Measurements from ENCODE around the gene CCDC57.
"Not testable (repeated sequence)": the region's sequence is repeated elsewhere in the genome, so short reads cannot be mapped to it uniquely, and the experiment has no call there.

The CCDC57 gene

DNA sequence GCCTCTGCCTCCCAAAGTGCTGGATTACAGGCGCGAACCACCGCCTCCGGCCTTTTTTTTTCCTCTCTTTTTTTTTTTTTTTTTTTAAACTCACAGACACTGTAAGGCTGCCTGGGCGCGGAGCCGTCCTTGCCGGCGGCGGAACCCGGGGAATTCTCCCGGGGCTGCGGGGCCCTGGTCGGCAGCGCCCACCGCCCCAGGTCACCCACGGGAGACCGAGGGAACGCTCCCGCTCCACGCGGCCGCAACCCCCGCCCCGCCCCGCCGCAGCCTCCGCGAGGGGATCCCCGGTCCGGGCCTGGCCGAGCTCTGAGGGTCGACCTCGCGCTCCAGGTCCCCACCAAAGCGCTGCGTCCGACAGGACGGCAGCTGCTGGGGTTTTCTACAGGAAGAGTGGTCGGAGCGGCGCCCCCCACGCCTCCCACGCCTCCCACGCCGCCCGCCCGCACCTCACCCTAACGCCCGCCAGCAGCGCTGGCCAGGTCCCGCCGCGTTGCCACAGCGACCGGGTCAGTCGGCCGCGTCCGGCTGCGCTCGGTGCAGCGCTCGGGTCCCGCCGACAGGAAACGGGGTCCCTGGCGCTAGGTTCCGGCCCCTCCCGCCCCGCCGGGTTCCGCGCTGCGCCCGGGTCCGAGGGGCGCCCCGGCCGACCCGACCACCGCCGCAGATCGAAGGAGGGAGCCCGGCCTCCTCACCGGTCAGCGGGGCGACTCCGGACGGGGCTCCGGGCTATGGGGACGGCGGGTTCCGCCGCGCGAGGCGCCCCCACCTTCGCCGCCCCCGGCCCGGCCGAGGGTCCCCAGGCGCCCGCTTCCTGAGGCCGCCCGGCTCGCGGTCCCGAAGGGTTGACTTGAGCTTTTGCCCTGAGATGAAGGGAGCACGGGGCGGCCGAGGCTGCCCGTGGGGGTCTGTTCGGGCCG is at the start of gene CCDC57:
Gene CCDC57, minus strand, starts transcription at position 512 of the 920 bp plus-strand sequence. CDS start 10,898 bp downstream, outside the sequence.
- no peaks in the 10 kb centered on the region for H3K36me3 ChIP-seq (ENCODE audit: control insufficient read depth in 2 of 2, insufficient read depth in 2 of 2, low read length in 2 of 2)
- H3K27ac ChIP-seq (ENCODE audit: low read length) = no peak within 1 kb of the TSS
- peaks cover 19% of the 10 kb centered on the region for H3K4me1 ChIP-seq (ENCODE audit: control insufficient read depth, insufficient read depth, low read length)
- peak within 1 kb of the TSS; percentile 76 to 81 for H3K9ac ChIP-seq (ENCODE audit: low read length in 2 of 2)
- no peaks in the 10 kb centered on the region for H3K27me3 ChIP-seq (ENCODE audit: control insufficient read depth in 1 of 2, insufficient read depth in 2 of 2, low read length in 2 of 2)
- no peaks in the 10 kb centered on the region for H3K9me3 ChIP-seq (ENCODE audit: control insufficient read depth in 2 of 2, low read length in 2 of 2)
- peak within 1 kb of the TSS; percentile 61 to 81 for H3K4me3 ChIP-seq (ENCODE audit: low read length in 2 of 2)

- Histone ChIP-seq H3K9ac (ENCODE audit: low read length in 2 of 2) (no peak overlapping the region), H3K36me3 (ENCODE audit: control insufficient read depth in 2 of 2, insufficient read depth in 2 of 2, low read length in 2 of 2) (peaks cover 69 to 74% of the 10 kb centered on the region in 2 donors), H3K4me3 (ENCODE audit: low read length in 2 of 2) (no peak overlapping the region)
These were observed 49.7 kb upstream of the CCDC57 start for GRCh38 chr17:82262344-82262743.

DNA sequence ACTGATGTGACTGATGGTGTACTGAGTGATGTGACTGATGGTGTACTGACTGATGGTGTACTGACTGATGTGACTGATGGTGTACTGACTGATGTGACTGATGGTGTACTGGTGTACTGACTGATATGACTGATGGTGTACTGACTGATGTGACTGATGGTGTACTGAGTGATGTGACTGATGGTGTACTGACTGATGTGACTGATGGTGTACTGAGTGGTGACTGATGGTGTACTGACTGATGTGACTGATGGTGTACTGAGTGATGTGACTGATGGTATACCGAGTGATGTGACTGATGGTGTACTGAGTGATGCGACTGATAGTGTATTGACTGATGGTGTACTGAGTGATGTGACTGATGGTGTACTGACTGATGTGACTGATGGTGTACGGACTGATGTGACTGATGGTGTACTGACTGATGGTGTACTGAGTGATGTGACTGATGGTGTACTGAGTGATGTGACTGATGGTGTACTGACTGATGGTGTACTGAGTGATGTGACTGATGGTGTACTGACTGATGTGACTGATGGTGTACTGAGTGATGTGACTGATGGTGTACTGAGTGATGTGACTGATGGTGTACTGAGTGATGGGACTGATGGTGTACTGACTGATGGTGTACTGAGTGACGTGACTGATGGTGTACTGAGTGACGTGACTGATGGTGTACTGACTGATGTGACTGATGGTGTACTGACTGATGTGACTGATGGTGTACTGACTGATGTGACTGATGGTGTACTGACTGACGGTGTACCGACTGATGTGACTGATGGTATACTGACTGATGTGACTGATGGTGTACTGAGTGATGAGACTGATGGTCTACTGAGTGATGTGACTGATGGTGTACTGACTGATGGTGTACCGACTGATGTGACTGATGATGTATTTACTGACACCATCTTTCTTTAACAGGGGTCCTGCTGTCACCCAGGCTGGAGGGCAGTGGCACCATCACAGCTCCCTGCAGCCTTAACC is 47.6 kb upstream of the CCDC57 start:
- not testable (repeated sequence) for H3K27ac ChIP-seq (ENCODE audit: low read length); H3K27me3 ChIP-seq (ENCODE audit: control insufficient read depth in 1 of 2, insufficient read depth in 2 of 2, low read length in 2 of 2); H3K4me1 ChIP-seq (ENCODE audit: control insufficient read depth, insufficient read depth, low read length); H3K9ac ChIP-seq (ENCODE audit: low read length in 2 of 2); H3K4me3 ChIP-seq (ENCODE audit: low read length in 2 of 2); H3K9me3 ChIP-seq (ENCODE audit: control insufficient read depth in 2 of 2, low read length in 2 of 2)
- peaks cover 67 to 71% of the 10 kb centered on the region in 2 donors for H3K36me3 ChIP-seq (ENCODE audit: control insufficient read depth in 2 of 2, insufficient read depth in 2 of 2, low read length in 2 of 2)

More at GRCh38 chr17:82262344-82262743, 49.7 kb upstream of the CCDC57 start:
- H3K27me3 ChIP-seq (ENCODE audit: control insufficient read depth in 1 of 2, insufficient read depth in 2 of 2, low read length in 2 of 2) = no peaks in the 10 kb centered on the region
- H3K4me1 ChIP-seq (ENCODE audit: control insufficient read depth, insufficient read depth, low read length) = peaks cover 16% of the 10 kb centered on the region
- no peak overlapping the region for H3K27ac ChIP-seq (ENCODE audit: low read length)
- no peaks in the 10 kb centered on the region for H3K9me3 ChIP-seq (ENCODE audit: control insufficient read depth in 2 of 2, low read length in 2 of 2)

- Histone ChIP-seq H3K4me3 (ENCODE audit: low read length in 2 of 2) (no peak overlapping the region), H3K27ac (ENCODE audit: low read length) (no peak overlapping the region), H3K9me3 (ENCODE audit: control insufficient read depth in 2 of 2, low read length in 2 of 2) (no peaks in the 10 kb centered on the region), H3K36me3 (ENCODE audit: control insufficient read depth in 2 of 2, insufficient read depth in 2 of 2, low read length in 2 of 2) (peaks cover 57 to 60% of the 10 kb centered on the region in 2 donors), H3K9ac (ENCODE audit: low read length in 2 of 2) (no peak overlapping the region), H3K4me1 (ENCODE audit: control insufficient read depth, insufficient read depth, low read length) (peaks cover 4% of the 10 kb centered on the region), H3K27me3 (ENCODE audit: control insufficient read depth in 1 of 2, insufficient read depth in 2 of 2, low read length in 2 of 2) (no peaks in the 10 kb centered on the region)
These were observed 45.9 kb upstream of the CCDC57 start for GRCh38 chr17:82258555-82258954.

DNA sequence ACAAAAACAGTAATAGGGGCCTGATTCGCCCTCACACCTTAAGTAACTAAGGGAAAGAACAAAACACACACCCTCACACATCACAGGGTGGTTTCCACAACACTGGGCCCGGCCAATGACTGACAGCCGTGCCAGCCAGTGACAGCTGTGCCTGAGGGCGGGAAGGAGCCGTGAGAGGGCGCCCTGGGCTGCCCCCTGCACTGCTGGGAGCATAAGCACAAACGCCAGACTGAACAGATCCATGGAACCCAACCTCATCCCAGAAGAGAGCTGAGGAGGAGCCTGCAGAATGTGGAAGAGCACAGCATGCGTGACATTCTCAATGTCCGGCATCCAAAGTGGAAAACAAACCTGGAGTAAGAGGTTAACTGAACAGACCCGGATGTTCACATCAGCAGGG is 44.8 kb upstream of the CCDC57 start:
- H3K27ac ChIP-seq (ENCODE audit: low read length) = peak overlapping the region; percentile 24
- no peaks in the 10 kb centered on the region for H3K27me3 ChIP-seq (ENCODE audit: control insufficient read depth in 1 of 2, insufficient read depth in 2 of 2, low read length in 2 of 2)
- H3K4me3 ChIP-seq (ENCODE audit: low read length in 2 of 2) = no peak overlapping the region
- no peak overlapping the region for H3K9ac ChIP-seq (ENCODE audit: low read length in 2 of 2)
- H3K36me3 ChIP-seq (ENCODE audit: control insufficient read depth in 2 of 2, insufficient read depth in 2 of 2, low read length in 2 of 2) = peaks cover 62 to 63% of the 10 kb centered on the region in 2 donors
- no peaks in the 10 kb centered on the region for H3K9me3 ChIP-seq (ENCODE audit: control insufficient read depth in 2 of 2, low read length in 2 of 2)
- peaks cover 3% of the 10 kb centered on the region for H3K4me1 ChIP-seq (ENCODE audit: control insufficient read depth, insufficient read depth, low read length)

DNA sequence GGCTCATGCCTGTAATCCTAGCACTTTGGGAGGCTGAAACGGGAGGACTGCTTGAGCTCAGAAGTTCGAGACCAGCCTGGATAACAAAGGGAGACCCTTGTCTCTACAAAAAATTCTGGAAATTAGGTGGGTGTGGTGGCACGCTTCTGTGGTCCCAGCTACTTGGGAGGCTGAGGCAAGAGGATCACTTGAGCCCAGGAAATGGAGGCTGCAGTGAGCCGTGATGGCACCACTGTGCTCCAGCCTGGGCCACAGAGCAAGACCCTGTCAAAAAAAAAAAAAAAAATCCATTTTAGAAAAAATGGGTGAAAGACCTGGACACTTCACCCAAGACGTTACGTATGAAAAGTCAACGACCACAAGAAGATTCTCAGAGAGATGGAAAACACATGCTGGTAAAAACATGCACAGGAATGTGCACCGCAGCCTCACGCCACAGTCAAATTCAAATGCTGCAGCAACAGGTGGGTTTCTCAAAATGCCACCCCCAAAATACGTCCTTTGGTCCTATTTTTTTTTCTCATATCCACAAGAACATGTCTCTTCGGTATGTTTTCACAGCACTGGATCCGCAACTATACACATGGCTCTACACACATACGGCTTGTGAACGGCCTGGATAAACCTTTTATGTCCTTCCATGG is 43.7 kb upstream of the CCDC57 start:
- no peak overlapping the region for H3K4me3 ChIP-seq (ENCODE audit: low read length in 2 of 2)
- no peaks in the 10 kb centered on the region for H3K27me3 ChIP-seq (ENCODE audit: control insufficient read depth in 1 of 2, insufficient read depth in 2 of 2, low read length in 2 of 2)
- H3K9me3 ChIP-seq (ENCODE audit: control insufficient read depth in 2 of 2, low read length in 2 of 2) = no peaks in the 10 kb centered on the region
- H3K9ac ChIP-seq (ENCODE audit: low read length in 2 of 2) = no peak overlapping the region
- no peak overlapping the region for H3K27ac ChIP-seq (ENCODE audit: low read length)
- peaks cover 62 to 64% of the 10 kb centered on the region in 2 donors for H3K36me3 ChIP-seq (ENCODE audit: control insufficient read depth in 2 of 2, insufficient read depth in 2 of 2, low read length in 2 of 2)
- peaks cover 3% of the 10 kb centered on the region for H3K4me1 ChIP-seq (ENCODE audit: control insufficient read depth, insufficient read depth, low read length)

DNA sequence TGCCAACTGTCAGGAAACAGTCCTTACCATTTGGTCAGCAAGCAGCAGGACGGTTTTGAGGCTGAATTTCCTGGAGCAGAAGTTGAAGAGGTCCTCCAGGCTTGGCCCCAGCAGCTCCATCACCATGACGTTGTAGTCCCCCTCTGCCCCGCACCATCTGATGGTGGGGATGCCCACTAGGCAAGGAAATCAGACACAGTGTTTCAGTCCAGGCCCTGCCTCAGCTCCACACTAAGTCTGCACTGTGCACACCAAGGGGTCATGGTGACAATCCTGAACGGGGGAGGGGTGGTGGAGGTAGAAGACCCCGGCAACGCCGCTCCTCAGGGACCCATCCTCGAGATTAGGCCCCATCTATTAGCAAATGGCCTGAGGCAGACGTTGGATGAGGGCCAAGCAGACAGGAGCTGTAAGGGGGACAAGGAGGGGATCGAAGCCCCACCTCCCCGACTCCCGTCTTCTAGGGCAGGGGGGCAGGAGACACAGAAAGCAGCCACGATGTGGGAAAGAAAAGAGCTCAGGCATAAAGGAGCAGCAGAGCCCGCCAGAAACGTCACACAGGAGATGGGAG is 42.8 kb upstream of the CCDC57 start:
- Histone ChIP-seq H3K9me3 (ENCODE audit: control insufficient read depth in 2 of 2, low read length in 2 of 2) (no peaks in the 10 kb centered on the region), H3K27ac (ENCODE audit: low read length) (no peak overlapping the region), H3K27me3 (ENCODE audit: control insufficient read depth in 1 of 2, insufficient read depth in 2 of 2, low read length in 2 of 2) (no peaks in the 10 kb centered on the region), H3K4me1 (ENCODE audit: control insufficient read depth, insufficient read depth, low read length) (peaks cover 5% of the 10 kb centered on the region), H3K4me3 (ENCODE audit: low read length in 2 of 2) (no peak overlapping the region), H3K9ac (ENCODE audit: low read length in 2 of 2) (no peak overlapping the region), H3K36me3 (ENCODE audit: control insufficient read depth in 2 of 2, insufficient read depth in 2 of 2, low read length in 2 of 2) (peaks cover 62 to 64% of the 10 kb centered on the region in 2 donors)

- not testable (repeated sequence) for H3K9ac ChIP-seq (ENCODE audit: low read length in 2 of 2); H3K4me1 ChIP-seq (ENCODE audit: control insufficient read depth, insufficient read depth, low read length)
- peaks cover 61 to 64% of the 10 kb centered on the region in 2 donors for H3K36me3 ChIP-seq (ENCODE audit: control insufficient read depth in 2 of 2, insufficient read depth in 2 of 2, low read length in 2 of 2)
These were observed 42.1 kb upstream of the CCDC57 start for GRCh38 chr17:82254746-82255145.

GRCh38 chr17:82254096-82254495 is 41.5 kb upstream of the CCDC57 start:
- not testable (repeated sequence) for H3K27ac ChIP-seq (ENCODE audit: low read length); H3K9ac ChIP-seq (ENCODE audit: low read length in 2 of 2); H3K9me3 ChIP-seq (ENCODE audit: control insufficient read depth in 2 of 2, low read length in 2 of 2); H3K4me3 ChIP-seq (ENCODE audit: low read length in 2 of 2); H3K27me3 ChIP-seq (ENCODE audit: control insufficient read depth in 1 of 2, insufficient read depth in 2 of 2, low read length in 2 of 2); H3K4me1 ChIP-seq (ENCODE audit: control insufficient read depth, insufficient read depth, low read length)
- H3K36me3 ChIP-seq (ENCODE audit: control insufficient read depth in 2 of 2, insufficient read depth in 2 of 2, low read length in 2 of 2) = peaks cover 61 to 62% of the 10 kb centered on the region in 2 donors

More at GRCh38 chr17:82254746-82255145, 42.1 kb upstream of the CCDC57 start:
- H3K9me3 ChIP-seq (ENCODE audit: control insufficient read depth in 2 of 2, low read length in 2 of 2); H3K27me3 ChIP-seq (ENCODE audit: control insufficient read depth in 1 of 2, insufficient read depth in 2 of 2, low read length in 2 of 2); H3K27ac ChIP-seq (ENCODE audit: low read length); H3K4me3 ChIP-seq (ENCODE audit: low read length in 2 of 2): not testable (repeated sequence)

DNA sequence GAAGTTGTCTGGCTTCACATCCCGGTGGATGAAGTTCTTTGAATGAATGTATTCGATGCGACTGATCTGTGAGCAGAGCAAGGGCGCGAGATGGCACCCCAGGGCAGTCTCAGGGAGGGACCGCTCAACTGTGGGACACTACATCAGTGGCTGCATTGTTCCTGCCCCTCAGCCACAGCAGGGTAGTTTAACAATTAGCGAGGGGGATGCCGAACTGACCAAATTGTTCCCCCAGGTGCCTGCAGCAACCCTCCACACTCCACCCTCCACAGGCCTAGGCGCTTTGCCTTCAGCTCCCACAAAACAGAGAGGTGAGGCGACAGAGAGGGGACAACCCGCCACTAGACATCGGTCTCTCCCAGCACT is 40.5 kb upstream of the CCDC57 start:
- Histone ChIP-seq H3K9ac (ENCODE audit: low read length in 2 of 2) (no peak overlapping the region), H3K9me3 (ENCODE audit: control insufficient read depth in 2 of 2, low read length in 2 of 2) (no peaks in the 10 kb centered on the region), H3K27me3 (ENCODE audit: control insufficient read depth in 1 of 2, insufficient read depth in 2 of 2, low read length in 2 of 2) (no peaks in the 10 kb centered on the region), H3K4me3 (ENCODE audit: low read length in 2 of 2) (no peak overlapping the region), H3K27ac (ENCODE audit: low read length) (peak overlapping the region; percentile 24), H3K4me1 (ENCODE audit: control insufficient read depth, insufficient read depth, low read length) (peaks cover 11% of the 10 kb centered on the region), H3K36me3 (ENCODE audit: control insufficient read depth in 2 of 2, insufficient read depth in 2 of 2, low read length in 2 of 2) (peaks cover 63 to 66% of the 10 kb centered on the region in 2 donors)
